Neural cell (in vitro differentiated cells): Measurements from ENCODE around the gene TENM3.

ENCODE experiments used
- EP300 ChIP-seq: fragments of 450-650 bp; conservative IDR thresholded peaks from 2 replicates; pipeline ENCODE4 v1.6.1; 2014; ENCODE audit warnings: antibody characterized with exemption, mild to moderate bottlenecking, moderate library complexity; ENCODE audit not compliant: poor library complexity, severe bottlenecking
- REST ChIP-seq: IDR thresholded peaks from 2 replicates; pipeline ENCODE4 v1.6.1; 2012; ENCODE audit warnings: borderline replicate concordance

- TF ChIP-seq REST: no peak
- no peak for TF ChIP-seq EP300
Measured at GRCh38 chr4:182492423-182492822, 249.2 kb downstream of the TENM3 start.
